ENCODE data around the gene SLC1A6. TPM values are rescaled to one million over a fixed set of nuclear protein-coding genes. Genes with fewer than 3 reads are reported as not detected.

SLC1A6 gene
- total RNA-seq, 2 experiments from 2014 or later: not detected

DNA sequence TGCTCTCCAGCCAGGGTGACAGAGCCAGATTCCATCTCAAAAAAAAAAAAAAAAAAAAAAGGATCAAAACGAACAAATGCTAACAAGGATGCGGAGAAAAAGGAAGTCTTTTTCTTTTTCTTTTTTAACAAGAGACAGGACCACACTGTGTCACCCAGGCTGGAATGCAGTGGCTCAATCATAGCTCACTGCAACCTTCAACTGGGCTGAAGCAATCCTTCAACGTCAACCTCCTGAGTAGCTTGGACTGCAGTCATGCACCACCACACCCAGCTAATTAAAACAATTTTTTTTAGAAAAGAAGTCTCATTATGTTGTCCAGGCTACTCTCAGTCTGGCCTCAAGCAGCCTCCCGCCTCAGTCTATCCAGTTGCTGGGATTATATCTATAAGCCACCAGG lies 73.0 kb downstream of the SLC1A6 start:
- Histone ChIP-seq H3K36me3 (ENCODE audit: insufficient read depth, low read length) (no peaks in the 10 kb centered on the region), H3K4me3 (ENCODE audit: low read length) (no peak overlapping the region), H3K27me3 (ENCODE audit: control insufficient read depth in 1 of 2, insufficient read depth in 2 of 2, low read length in 2 of 2) (peaks cover 0 to 14% of the 10 kb centered on the region in 2 experiments), H3K4me1 (ENCODE audit: insufficient read depth, low read length) (no peaks in the 10 kb centered on the region), H3K9me3 (ENCODE audit: control insufficient read depth in 1 of 2, insufficient read depth in 1 of 2, low read length in 2 of 2) (no peaks in the 10 kb centered on the region), H3K27ac (ENCODE audit: low read depth in 1 of 2, low read length in 2 of 2) (no peak overlapping the region)
- peaks cover 47% of the 10 kb centered on the region for H3K27me3 Mint-ChIP-seq
- H3K4me3 Mint-ChIP-seq: no peak overlapping the region
- DNase-seq (no peak), ATAC-seq (ENCODE audit: poor library complexity) (no peak)
- H3K9me3 Mint-ChIP-seq: no peaks in the 10 kb centered on the region
- ChIA-PET POLR2A (no interaction called here), CTCF (interaction anchor here (0.6 to 0.7 kb wide), 2 partner anchors 18 to 33 kb away, joined by 3 to 4 read pairs; no protein-coding TSS in a partner anchor)
- no peak overlapping the region for H3K27ac Mint-ChIP-seq
- H3K36me3 Mint-ChIP-seq (ENCODE audit: low read depth): no peaks in the 10 kb centered on the region
- TF ChIP-seq, protein P1, sequence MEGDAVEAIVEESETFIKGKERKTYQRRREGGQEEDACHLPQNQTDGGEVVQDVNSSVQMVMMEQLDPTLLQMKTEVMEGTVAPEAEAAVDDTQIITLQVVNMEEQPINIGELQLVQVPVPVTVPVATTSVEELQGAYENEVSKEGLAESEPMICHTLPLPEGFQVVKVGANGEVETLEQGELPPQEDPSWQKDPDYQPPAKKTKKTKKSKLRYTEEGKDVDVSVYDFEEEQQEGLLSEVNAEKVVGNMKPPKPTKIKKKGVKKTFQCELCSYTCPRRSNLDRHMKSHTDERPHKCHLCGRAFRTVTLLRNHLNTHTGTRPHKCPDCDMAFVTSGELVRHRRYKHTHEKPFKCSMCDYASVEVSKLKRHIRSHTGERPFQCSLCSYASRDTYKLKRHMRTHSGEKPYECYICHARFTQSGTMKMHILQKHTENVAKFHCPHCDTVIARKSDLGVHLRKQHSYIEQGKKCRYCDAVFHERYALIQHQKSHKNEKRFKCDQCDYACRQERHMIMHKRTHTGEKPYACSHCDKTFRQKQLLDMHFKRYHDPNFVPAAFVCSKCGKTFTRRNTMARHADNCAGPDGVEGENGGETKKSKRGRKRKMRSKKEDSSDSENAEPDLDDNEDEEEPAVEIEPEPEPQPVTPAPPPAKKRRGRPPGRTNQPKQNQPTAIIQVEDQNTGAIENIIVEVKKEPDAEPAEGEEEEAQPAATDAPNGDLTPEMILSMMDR (IDR thresholded peaks at IDR 0.05): no peak
- H3K4me1 Mint-ChIP-seq (ENCODE audit: low read depth): no peaks in the 10 kb centered on the region
- intact Hi-C loops (cut with DNase I, micrococcal nuclease): no loop called here

DNA sequence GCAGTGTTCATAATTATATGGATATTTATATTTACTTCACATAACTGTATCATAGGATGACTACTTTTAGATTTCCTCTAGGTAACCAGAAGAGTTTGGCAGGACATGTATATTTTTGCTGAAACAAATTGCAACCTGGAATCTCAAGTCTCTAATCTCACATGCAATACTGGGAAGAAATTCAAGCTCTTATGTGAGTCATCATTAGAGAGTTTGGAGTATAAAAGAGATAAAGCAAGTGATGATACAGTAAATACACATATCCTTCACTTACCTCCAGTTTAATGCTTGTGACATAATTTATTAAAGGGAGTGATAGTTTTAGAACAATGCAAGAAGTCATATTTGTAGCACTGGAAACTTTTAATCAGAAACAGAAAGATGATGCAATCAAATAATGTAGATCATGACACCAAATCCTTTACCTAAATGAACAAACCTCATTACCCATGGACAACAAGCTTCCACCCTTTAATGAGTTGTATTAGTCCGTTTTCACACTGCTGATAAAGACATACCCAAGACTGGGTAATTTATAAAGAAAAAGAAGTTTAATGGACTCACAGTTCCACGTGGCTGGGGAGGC lies 77.9 kb downstream of the SLC1A6 start:
- POLR2A ChIA-PET: no interaction called here
- Mint-ChIP-seq H3K27ac (no peak overlapping the region), H3K36me3 (ENCODE audit: low read depth) (no peaks in the 10 kb centered on the region), H3K9me3 (no peaks in the 10 kb centered on the region), H3K4me1 (ENCODE audit: low read depth) (no peaks in the 10 kb centered on the region), H3K27me3 (peaks cover 73% of the 10 kb centered on the region), H3K4me3 (no peak overlapping the region)
- TF ChIP-seq, protein P1 (IDR thresholded peaks at IDR 0.05): no peak
- no peak for DNase-seq
- CTCF ChIA-PET: no interaction called here
- H3K27ac ChIP-seq (ENCODE audit: low read depth in 1 of 2, low read length in 2 of 2): no peak overlapping the region
- peaks cover 8 to 38% of the 10 kb centered on the region in 2 experiments for H3K27me3 ChIP-seq (ENCODE audit: control insufficient read depth in 1 of 2, insufficient read depth in 2 of 2, low read length in 2 of 2)
- no peaks in the 10 kb centered on the region for H3K4me1 ChIP-seq (ENCODE audit: insufficient read depth, low read length)
- H3K36me3 ChIP-seq (ENCODE audit: insufficient read depth, low read length): no peaks in the 10 kb centered on the region
- H3K9me3 ChIP-seq (ENCODE audit: control insufficient read depth in 1 of 2, insufficient read depth in 1 of 2, low read length in 2 of 2): no peaks in the 10 kb centered on the region
- intact Hi-C loops (cut with DNase I, micrococcal nuclease): no loop called here
- H3K4me3 ChIP-seq (ENCODE audit: low read length): no peak overlapping the region
- ATAC-seq (ENCODE audit: poor library complexity): no peak

Other genes with a start within 250 kb of the SLC1A6 start
- gene ADGRE2, start 201.3 kb downstream of the SLC1A6 start, total RNA-seq: 1 to 10 TPM; 3.0 to 3.8 TPM
- not detected for gene OR7A5, start 144.7 kb downstream of the SLC1A6 start, total RNA-seq
- not detected for gene OR7C1, start 144.7 kb downstream of the SLC1A6 start, total RNA-seq
- gene OR7A10, start 130.9 kb downstream of the SLC1A6 start, total RNA-seq: not detected
- not detected for gene OR7A17, start 93.7 kb downstream of the SLC1A6 start, total RNA-seq
- not detected for gene OR7C2, start 38.4 kb downstream of the SLC1A6 start, total RNA-seq
- not detected for gene CASP14, start 69.6 kb upstream of the SLC1A6 start, total RNA-seq
- gene OR1I1, start 102.3 kb upstream of the SLC1A6 start, total RNA-seq: not detected
- under 1 TPM in 1 of 2 experiments, not detected in 1; 0.22 TPM for gene SYDE1, start 127.5 kb upstream of the SLC1A6 start, total RNA-seq
- gene NOTCH3, start 221.1 kb upstream of the SLC1A6 start, total RNA-seq: not detected

Measured in CD4-positive, alpha-beta T cell (primary cell).